Muscle of leg (tissue), 11 donors: Measurements from ENCODE around the gene COL4A2. TPM values are rescaled to one million over a fixed set of nuclear protein-coding genes. Genes with fewer than 3 reads are reported as not detected.
A peak's percentile ranks its signal among the peaks of the same experiment; 100 is the strongest.

ENCODE experiments used
- DNase-seq: peaks from one replicate; pipeline ENCODE4 v3.0.0; 2013
- H3K27ac ChIP-seq: one replicate; pipeline ENCODE4 v1.5.1; 2013; ENCODE audit warnings: mild to moderate bottlenecking, low read length, control low read depth
- H3K27me3 ChIP-seq: one replicate; pipeline ENCODE4 v1.6.1; 2013; ENCODE audit warnings: low read length; ENCODE audit not compliant: control insufficient read depth, insufficient read depth
- H3K36me3 ChIP-seq: one replicate; pipeline ENCODE4 v1.6.1; 2013; ENCODE audit warnings: low read length; ENCODE audit not compliant: control insufficient read depth, insufficient read depth
- H3K4me1 ChIP-seq: one replicate; pipeline ENCODE4 v1.6.1; 2013; ENCODE audit warnings: low read length; ENCODE audit not compliant: control insufficient read depth, insufficient read depth
- H3K4me3 ChIP-seq: one replicate; pipeline ENCODE4 v1.5.1; 2013; ENCODE audit warnings: low read length, control low read depth
- H3K9me3 ChIP-seq: replicated peaks from 2 replicates; pipeline ENCODE4 v1.6.1; 2013; ENCODE audit warnings: low read depth, low read length; ENCODE audit not compliant: control insufficient read depth
- WGBS: methylation state at CpG from one replicate; pipeline ENCODE4 v1.1.5; 2013; ENCODE audit warnings: missing lambda C conversion rate; ENCODE audit not compliant: insufficient coverage; 5-methylcytosine and 5-hydroxymethylcytosine counted together
- polyA plus RNA-seq, 8 donors: library from polyadenylated mRNA; unstranded; fragments of 120-200 nt; gene quantifications; one replicate each; pipeline versions ENCODE4 v1.2.1 to v1.2.3, GENCODE V29; 2013; ENCODE audit warnings: inconsistent platforms in 1 of 8, low replicate concordance in 1 of 8; ENCODE audit not compliant: insufficient read length in 8 of 8, insufficient read depth in 1 of 8
- total RNA-seq: library from RNA; stranded (reverse); fragments of 120-200 nt; gene quantifications from one replicate; pipeline ENCODE4 v1.2.4, GENCODE V29; 2013

COL4A2 gene
- total and polyA plus RNA-seq, 9 donors: 429 to 712 (median 555) TPM

DNA sequence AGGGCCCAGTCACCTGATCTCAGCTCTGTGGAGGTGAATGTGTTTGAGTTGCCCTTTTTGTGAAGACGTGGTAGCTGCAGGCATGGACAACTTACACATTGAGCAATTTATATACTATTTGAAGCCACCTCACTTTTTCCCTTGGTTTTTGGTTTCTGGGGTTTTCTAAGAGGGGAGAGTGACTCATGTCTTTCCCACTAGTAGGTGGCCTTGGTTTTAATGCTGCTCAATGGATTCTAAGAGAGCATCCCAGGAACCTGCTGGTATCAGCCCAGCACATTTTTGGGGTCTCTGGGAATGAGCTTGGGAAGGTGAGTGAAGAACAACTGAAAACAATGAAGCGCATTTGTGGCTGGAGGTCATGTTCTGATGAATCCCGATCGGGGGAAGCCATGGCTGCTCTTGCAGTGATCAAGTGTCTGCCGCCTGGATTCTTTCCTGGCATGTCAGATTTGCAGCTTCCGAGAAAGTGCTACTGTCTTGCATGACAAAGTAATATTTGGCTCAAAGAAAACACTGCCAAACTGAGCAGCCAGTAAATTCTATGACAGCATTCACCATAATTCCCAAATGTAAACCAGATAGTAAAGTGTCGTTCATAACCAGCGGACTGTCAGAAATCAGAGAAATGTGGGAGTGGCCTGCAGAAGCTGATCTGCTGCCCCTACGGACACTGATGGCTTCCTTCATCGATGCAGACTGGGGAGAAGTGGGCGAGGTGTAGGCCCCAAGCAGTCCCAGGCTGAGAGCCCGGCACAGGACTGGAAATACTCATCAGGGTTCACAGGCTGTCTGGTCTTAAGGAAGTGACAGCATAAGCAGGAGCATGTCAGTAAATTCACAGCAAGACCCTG is 98.7 kb downstream of the COL4A2 start:
- H3K27ac ChIP-seq: peak overlapping the region; percentile 78
- peaks cover 17% of the 10 kb centered on the region for H3K36me3 ChIP-seq
- H3K27me3 ChIP-seq: no peaks in the 10 kb centered on the region
- WGBS: 32% methylated on average over 11 of the region's 12 CpGs
- no peak for DNase-seq
- H3K4me3 ChIP-seq: no peak overlapping the region
- peaks cover 63% of the 10 kb centered on the region for H3K4me1 ChIP-seq
- no peaks in the 10 kb centered on the region for H3K9me3 ChIP-seq

GRCh38 chr13:110407021-110407420 is 99.9 kb downstream of the COL4A2 start:
- WGBS: 69% methylated on average over 11 of the region's 14 CpGs
- peak overlapping the region; percentile 76 for H3K27ac ChIP-seq
- no peak for DNase-seq
- no peak overlapping the region for H3K4me3 ChIP-seq
- no peaks in the 10 kb centered on the region for H3K9me3 ChIP-seq
- peaks cover 73% of the 10 kb centered on the region for H3K4me1 ChIP-seq
- no peaks in the 10 kb centered on the region for H3K27me3 ChIP-seq
- H3K36me3 ChIP-seq: peaks cover 17% of the 10 kb centered on the region

DNA sequence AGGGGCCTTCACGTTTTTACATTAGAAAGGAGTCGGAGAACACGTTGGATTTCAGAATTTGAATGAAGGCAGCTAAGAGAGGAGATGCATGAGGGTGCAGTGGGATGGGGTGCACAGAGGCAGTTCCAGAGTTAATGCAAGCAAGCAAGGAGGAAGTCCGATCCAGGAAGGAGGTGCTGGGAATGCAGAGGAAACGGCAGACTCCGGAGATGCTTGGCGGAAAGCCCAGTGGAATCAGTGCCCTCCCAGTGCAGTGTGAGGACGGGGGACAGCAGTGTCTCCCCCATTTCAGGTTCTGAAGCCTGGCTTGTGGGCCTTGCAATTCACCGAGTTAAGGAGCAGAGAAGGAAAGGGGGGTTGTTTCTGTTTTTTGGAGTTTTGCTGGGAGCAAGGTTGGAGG is 100.4 kb downstream of the COL4A2 start:
- DNase-seq: no peak
- no peak overlapping the region for H3K4me3 ChIP-seq
- no peaks in the 10 kb centered on the region for H3K9me3 ChIP-seq
- H3K36me3 ChIP-seq: peaks cover 14% of the 10 kb centered on the region
- peak overlapping the region; percentile 76 for H3K27ac ChIP-seq
- H3K27me3 ChIP-seq: no peaks in the 10 kb centered on the region
- 25% methylated on average over 9 of the region's 9 CpGs for WGBS
- H3K4me1 ChIP-seq: peaks cover 78% of the 10 kb centered on the region

GRCh38 chr13:110408286-110408685 is 101.2 kb downstream of the COL4A2 start:
- H3K4me1 ChIP-seq: peaks cover 83% of the 10 kb centered on the region

DNA sequence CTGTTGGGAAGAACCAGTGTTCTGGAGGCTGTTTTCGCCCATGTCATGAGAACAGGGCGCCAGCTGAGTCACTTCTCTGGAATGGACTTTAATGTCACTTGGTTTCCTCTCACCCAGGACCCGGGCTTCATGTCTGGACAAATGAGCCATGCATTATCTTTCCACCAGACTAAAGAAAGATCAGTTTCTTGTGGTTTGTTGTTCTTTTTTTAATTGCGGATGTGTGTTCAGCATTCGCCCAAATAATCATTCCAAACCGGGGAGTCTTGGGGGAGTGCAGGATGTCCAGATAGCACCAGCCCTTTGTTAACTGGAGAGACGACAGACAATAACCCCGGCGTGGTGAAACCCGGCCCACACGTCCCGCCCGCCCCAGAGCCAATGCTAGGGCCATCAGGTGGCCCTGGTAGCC is 102.5 kb downstream of the COL4A2 start:
- Histone ChIP-seq H3K4me3 (no peak overlapping the region), H3K9me3 (no peaks in the 10 kb centered on the region), H3K27ac (peak overlapping the region; percentile 94), H3K27me3 (no peaks in the 10 kb centered on the region), H3K4me1 (peaks cover 89% of the 10 kb centered on the region), H3K36me3 (peaks cover 10% of the 10 kb centered on the region)
- no peak for DNase-seq
- 80% methylated on average over 9 of the region's 13 CpGs for WGBS

More at GRCh38 chr13:110408286-110408685, 101.2 kb downstream of the COL4A2 start:
- Histone ChIP-seq H3K9me3 (no peaks in the 10 kb centered on the region), H3K36me3 (peaks cover 13% of the 10 kb centered on the region), H3K4me3 (no peak overlapping the region), H3K27ac (peak overlapping the region; percentile 76), H3K27me3 (no peaks in the 10 kb centered on the region)
- 88% methylated on average over 8 of the region's 12 CpGs for WGBS
- DNase-seq: no peak

DNA sequence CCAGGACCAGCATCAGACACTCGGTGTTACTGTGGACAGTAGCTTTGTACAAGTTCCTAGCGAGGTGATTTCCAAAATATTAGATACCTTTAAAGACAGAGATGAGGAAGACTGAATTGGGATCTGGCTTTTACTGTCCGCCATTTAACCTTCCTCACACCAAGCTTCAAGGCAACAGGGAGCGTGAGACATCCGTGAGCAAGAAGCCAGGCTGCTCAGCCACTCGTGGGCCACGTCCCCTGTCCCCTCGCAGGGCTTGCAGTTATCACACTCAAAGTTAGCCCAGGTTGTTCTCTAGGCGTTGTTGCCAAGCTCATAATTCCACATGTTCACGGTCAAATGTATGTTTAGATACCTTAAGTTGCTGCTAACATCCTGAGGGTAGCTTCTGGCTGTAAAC is 102.9 kb downstream of the COL4A2 start:
- H3K9me3 ChIP-seq: no peaks in the 10 kb centered on the region
- H3K4me3 ChIP-seq: no peak overlapping the region
- H3K27ac ChIP-seq: peak overlapping the region; percentile 94
- no peak for DNase-seq
- no peaks in the 10 kb centered on the region for H3K27me3 ChIP-seq
- 77% methylated on average over 5 of the region's 10 CpGs for WGBS
- peaks cover 85% of the 10 kb centered on the region for H3K4me1 ChIP-seq
- peaks cover 11% of the 10 kb centered on the region for H3K36me3 ChIP-seq

DNA sequence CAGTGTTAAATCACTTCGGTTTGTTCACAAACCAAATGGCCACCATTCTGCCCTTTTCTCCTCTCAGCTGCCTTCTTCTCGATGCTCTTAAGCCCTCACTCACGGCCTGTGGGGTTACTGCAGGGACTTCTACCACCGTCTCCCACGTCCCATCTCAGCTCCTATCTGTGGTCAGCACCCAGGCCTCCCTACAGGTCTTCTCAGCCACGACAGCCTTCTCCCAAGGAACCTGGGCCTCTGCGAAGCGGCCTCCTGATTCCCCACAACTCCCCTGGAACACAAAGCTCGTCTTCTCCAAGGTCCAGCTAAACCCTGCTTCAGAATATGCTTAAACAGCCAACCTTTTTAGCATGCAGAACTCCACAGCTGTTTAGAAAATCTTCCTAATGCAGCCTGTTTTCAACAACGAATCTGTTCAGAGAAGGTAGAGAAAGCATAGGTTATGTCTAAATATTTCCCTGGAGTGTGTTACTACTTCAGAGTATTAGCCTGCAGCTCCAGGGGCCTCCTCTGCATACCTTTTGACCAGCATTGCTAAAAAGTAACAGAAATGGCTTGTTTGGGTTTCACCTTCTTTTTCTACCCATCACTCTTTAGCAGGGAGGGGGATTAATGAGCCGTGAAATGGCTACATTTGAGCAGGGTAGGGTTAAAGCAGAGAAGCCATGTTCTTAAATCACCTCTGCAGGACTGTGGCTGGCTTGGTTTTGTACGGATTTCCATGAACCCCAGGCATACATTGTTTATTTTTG is 104.0 kb downstream of the COL4A2 start:
- WGBS: 35% methylated on average over 9 of the region's 12 CpGs
- H3K27ac ChIP-seq: peak overlapping the region; percentile 94
- H3K4me3 ChIP-seq: no peak overlapping the region
- H3K4me1 ChIP-seq: peaks cover 81% of the 10 kb centered on the region
- H3K27me3 ChIP-seq: no peaks in the 10 kb centered on the region
- peaks cover 17% of the 10 kb centered on the region for H3K36me3 ChIP-seq
- H3K9me3 ChIP-seq: no peaks in the 10 kb centered on the region
- no peak for DNase-seq

GRCh38 chr13:110411688-110412059 is 104.6 kb downstream of the COL4A2 start:
- no peaks in the 10 kb centered on the region for H3K9me3 ChIP-seq
- DNase-seq: no peak
- H3K4me1 ChIP-seq: peaks cover 80% of the 10 kb centered on the region
- H3K4me3 ChIP-seq: no peak overlapping the region
- WGBS: 73% methylated on average over 3 of the region's 3 CpGs
- no peaks in the 10 kb centered on the region for H3K27me3 ChIP-seq
- H3K27ac ChIP-seq: peak overlapping the region; percentile 94
- peaks cover 17% of the 10 kb centered on the region for H3K36me3 ChIP-seq

- Histone ChIP-seq H3K4me3 (no peak overlapping the region), H3K36me3 (peaks cover 15% of the 10 kb centered on the region), H3K9me3 (no peaks in the 10 kb centered on the region), H3K27me3 (no peaks in the 10 kb centered on the region), H3K4me1 (peaks cover 79% of the 10 kb centered on the region), H3K27ac (peak overlapping the region; percentile 94)
- 22% methylated on average over 15 of the region's 16 CpGs for WGBS
- peak; percentile 98 for DNase-seq
Measured at GRCh38 chr13:110412132-110412914, 105.2 kb downstream of the COL4A2 start.
